Epithelial cell of esophagus (primary cell): ENCODE measurements around the gene DNAH7.

Experiments used
- DNase-seq: peaks from one replicate; pipeline ENCODE4 v3.0.0; 2010; ENCODE audit warnings: low read depth
- H3K4me3 ChIP-seq: 2 replicates; pipeline ENCODE4 v1.5.1; 2011; ENCODE audit warnings: mild to moderate bottlenecking, low read length, control low read depth
- CTCF ChIP-seq: IDR thresholded peaks from 2 replicates; pipeline ENCODE4 v1.5.1; 2011; ENCODE audit warnings: low read depth, mild to moderate bottlenecking, low read length, control low read depth, inconsistent platforms; ENCODE audit not compliant: insufficient read depth; ENCODE audit errors: missing control alignments

The DNAH7 gene

GRCh38 chr2:195727106-195727505 is 341.5 kb downstream of the DNAH7 start:
- DNase-seq: no peak
- no peak overlapping the region for H3K4me3 ChIP-seq
- no peak for TF ChIP-seq CTCF

GRCh38 chr2:195722075-195722474 is 346.6 kb downstream of the DNAH7 start:
- DNase-seq: no peak
- no peak for TF ChIP-seq CTCF

GRCh38 chr2:195721042-195721441 is 347.6 kb downstream of the DNAH7 start:
- no peak for TF ChIP-seq CTCF
- DNase-seq: peak; percentile 20
- H3K4me3 ChIP-seq: no peak overlapping the region

More at GRCh38 chr2:195722075-195722474, 346.6 kb downstream of the DNAH7 start:
- H3K4me3 ChIP-seq: no peak overlapping the region

- TF ChIP-seq CTCF: no peak
- DNase-seq: no peak
- H3K4me3 ChIP-seq: no peak overlapping the region
Observed at GRCh38 chr2:195716466-195716865, 352.2 kb downstream of the DNAH7 start.

- TF ChIP-seq CTCF: no peak
- no peak overlapping the region for H3K4me3 ChIP-seq
- DNase-seq: no peak
Observed at GRCh38 chr2:195711478-195711877, 357.2 kb downstream of the DNAH7 start.

GRCh38 chr2:195709901-195710806 is 358.5 kb downstream of the DNAH7 start:
- no peak for TF ChIP-seq CTCF
- no peak for DNase-seq
- no peak overlapping the region for H3K4me3 ChIP-seq
